LNCAP (cell line): Measurements from ENCODE around the gene MYT1.
A peak's percentile ranks its signal among the peaks of the same experiment; 100 is the strongest.

Experiments
- CTCF ChIP-seq: fragments of 450-650 bp; IDR thresholded peaks from 2 replicates; pipeline ENCODE4 v1.5.1; 2017; ENCODE audit warnings: mild to moderate bottlenecking

Gene MYT1

GRCh38 chr20:64129146-64129782 is 35.0 kb upstream of the MYT1 start:
- no peak for TF ChIP-seq CTCF

GRCh38 chr20:64130271-64130670 is 34.0 kb upstream of the MYT1 start:
- TF ChIP-seq CTCF: no peak

- no peak for TF ChIP-seq CTCF
These were observed 33.4 kb upstream of the MYT1 start for GRCh38 chr20:64130876-64131275.

- peak; percentile 49 for TF ChIP-seq CTCF
These were observed 32.8 kb upstream of the MYT1 start for GRCh38 chr20:64131406-64131805.

- no peak for TF ChIP-seq CTCF
These were observed 30.3 kb upstream of the MYT1 start for GRCh38 chr20:64133951-64134407.

- TF ChIP-seq CTCF: no peak
These were observed 28.1 kb upstream of the MYT1 start for GRCh38 chr20:64136004-64136710.

GRCh38 chr20:64137598-64138031 is 26.6 kb upstream of the MYT1 start:
- no peak for TF ChIP-seq CTCF
